OCI-LY3 (cell line): ENCODE data around the gene NCF4.

Experiments used
- EZH2phosphoT487 ChIP-seq: fragments of 200-600 bp; shearing (Covaris generic); IDR thresholded peaks from 2 replicates; pipeline ENCODE4 v1.6.1; 2018; ENCODE audit warnings: antibody characterized with exemption, mixed run types, low read depth
- TF ChIP-seq, protein P1 (sequence below): fragments of 200-600, 300-600 bp; sonication (generic); IDR thresholded peaks from 2 replicates; pipeline ENCODE4 v1.5.1; 2014; ENCODE audit warnings: antibody characterized with exemption, low read length, low read depth

DNA sequence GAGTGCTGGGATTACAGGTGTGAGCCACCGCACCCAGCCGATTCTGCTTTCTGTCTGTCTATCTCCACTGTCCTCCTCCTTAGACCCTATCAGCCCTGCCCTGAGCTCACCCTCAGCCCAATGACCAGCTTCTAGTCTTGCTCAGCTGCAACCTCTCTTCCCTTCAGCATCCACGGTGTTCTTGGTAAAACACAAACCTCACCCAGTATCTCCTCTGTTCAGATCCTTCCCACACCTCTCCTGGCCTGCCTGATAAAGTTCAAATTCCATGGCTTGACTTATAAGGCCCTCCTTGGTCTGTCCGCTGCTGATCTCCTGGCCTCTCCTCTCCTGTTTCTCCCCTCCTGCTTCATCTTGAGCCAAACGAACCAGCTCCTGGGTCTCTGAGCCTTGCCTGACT is 14.5 kb upstream of the NCF4 start:
- TF ChIP-seq, protein P1, sequence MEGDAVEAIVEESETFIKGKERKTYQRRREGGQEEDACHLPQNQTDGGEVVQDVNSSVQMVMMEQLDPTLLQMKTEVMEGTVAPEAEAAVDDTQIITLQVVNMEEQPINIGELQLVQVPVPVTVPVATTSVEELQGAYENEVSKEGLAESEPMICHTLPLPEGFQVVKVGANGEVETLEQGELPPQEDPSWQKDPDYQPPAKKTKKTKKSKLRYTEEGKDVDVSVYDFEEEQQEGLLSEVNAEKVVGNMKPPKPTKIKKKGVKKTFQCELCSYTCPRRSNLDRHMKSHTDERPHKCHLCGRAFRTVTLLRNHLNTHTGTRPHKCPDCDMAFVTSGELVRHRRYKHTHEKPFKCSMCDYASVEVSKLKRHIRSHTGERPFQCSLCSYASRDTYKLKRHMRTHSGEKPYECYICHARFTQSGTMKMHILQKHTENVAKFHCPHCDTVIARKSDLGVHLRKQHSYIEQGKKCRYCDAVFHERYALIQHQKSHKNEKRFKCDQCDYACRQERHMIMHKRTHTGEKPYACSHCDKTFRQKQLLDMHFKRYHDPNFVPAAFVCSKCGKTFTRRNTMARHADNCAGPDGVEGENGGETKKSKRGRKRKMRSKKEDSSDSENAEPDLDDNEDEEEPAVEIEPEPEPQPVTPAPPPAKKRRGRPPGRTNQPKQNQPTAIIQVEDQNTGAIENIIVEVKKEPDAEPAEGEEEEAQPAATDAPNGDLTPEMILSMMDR, result no peak
- TF ChIP-seq EZH2phosphoT487, result no peak
